Measurements from ENCODE around the gene PCSK5. TPM values are rescaled to one million over a fixed set of nuclear protein-coding genes. Genes with fewer than 3 reads are reported as not detected.

The PCSK5 gene
- total RNA-seq, 1 experiment from 2014 or later = 7.5 TPM

DNA sequence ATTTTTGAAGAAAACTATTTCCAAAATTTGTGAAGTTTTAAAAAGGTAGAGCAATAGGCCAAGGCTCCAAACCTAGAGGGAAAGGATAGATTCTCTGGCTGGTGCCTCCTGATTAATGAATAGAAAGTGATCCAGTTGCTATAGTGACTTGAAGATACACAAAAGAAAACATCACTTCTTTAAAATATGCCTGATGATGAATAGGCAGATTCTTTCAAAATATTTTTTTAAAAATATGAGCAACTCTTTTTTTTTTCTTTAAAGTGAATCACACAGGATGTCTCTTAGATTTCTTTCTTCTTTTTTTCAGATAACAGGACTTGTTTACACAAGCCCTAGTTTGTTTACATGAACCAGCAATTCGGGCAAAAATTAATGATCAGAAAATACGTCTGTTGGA lies 379.3 kb downstream of the PCSK5 start:
- H3K27ac ChIP-seq (ENCODE audit: insufficient read length, low read depth, low read length) = no peak overlapping the region
- H3K27ac Mint-ChIP-seq = no peak overlapping the region

More for the DNA sequence above, 379.3 kb downstream of the PCSK5 start:
- no peak overlapping the region for H3K18ac ChIP-seq (ENCODE audit: insufficient read length, low read depth, low read length)
- H2BK120ac ChIP-seq (ENCODE audit: low read depth, low read length, poor library complexity, severe bottlenecking) = no peak overlapping the region
- no peaks in the 10 kb centered on the region for H3K27me3 ChIP-seq (ENCODE audit: insufficient read depth, low read length)
- no peaks in the 10 kb centered on the region for H3K4me1 ChIP-seq (ENCODE audit: insufficient read depth, low read length)
- no peak overlapping the region for H2AK5ac ChIP-seq (ENCODE audit: insufficient read length, low read length)
- Mint-ChIP-seq H3K36me3 (ENCODE audit: insufficient read depth in 1 of 3, low read depth in 3 of 3) (no peaks in the 10 kb centered on the region), H3K4me3 (no peak overlapping the region), H3K4me1 (peaks cover 3 to 5% of the 10 kb centered on the region in 2 experiments), H3K9me3 (no peaks in the 10 kb centered on the region), H3K27me3 (ENCODE audit: low read depth) (no peaks in the 10 kb centered on the region)
- H2BK5ac ChIP-seq (ENCODE audit: insufficient read length, low read length) = no peak overlapping the region
- no peak overlapping the region for H2AFZ ChIP-seq (ENCODE audit: low read length)
- no peak overlapping the region for H3K4ac ChIP-seq (ENCODE audit: low read depth, low read length)
- no peaks in the 10 kb centered on the region for H3K79me1 ChIP-seq (ENCODE audit: insufficient read depth, low read depth, low read length, poor library complexity, severe bottlenecking)
- H4K20me1 ChIP-seq (ENCODE audit: control insufficient read depth, insufficient read depth, insufficient read length) = no peaks in the 10 kb centered on the region
- DNase-seq = no peak
- no peaks in the 10 kb centered on the region for H3K9me3 ChIP-seq (ENCODE audit: control insufficient read depth, low read depth, low read length)
- no peak overlapping the region for H2BK12ac ChIP-seq (ENCODE audit: insufficient read length, low read depth, low read length)
- no peak overlapping the region for H3K4me2 ChIP-seq (ENCODE audit: insufficient read depth, insufficient read length, low read length)
- H4K8ac ChIP-seq (replicated peaks; ENCODE audit: insufficient read length, low read depth, low read length) = no peak overlapping the region
- no peaks in the 10 kb centered on the region for H3K79me2 ChIP-seq (ENCODE audit: insufficient read depth, low read length)
- no CpG with 5 or more reads among the region's 2 CpGs for WGBS (ENCODE audit: extremely low coverage, insufficient read length, low lambda C conversion rate)
- no peaks in the 10 kb centered on the region for H3K23me2 ChIP-seq (ENCODE audit: insufficient read length, low read depth, low read length, poor library complexity, severe bottlenecking)
- H3K14ac ChIP-seq (ENCODE audit: insufficient read depth, low read length) = no peak overlapping the region
- no peak overlapping the region for H4K91ac ChIP-seq (ENCODE audit: insufficient read length, low read depth, low read length)
- H3K9ac ChIP-seq (ENCODE audit: extremely low read depth, insufficient read length, low read length) = no peak overlapping the region
- H3K56ac ChIP-seq (ENCODE audit: insufficient read length, low read depth, low read length) = no peak overlapping the region
- no peak overlapping the region for H3T11ph ChIP-seq (ENCODE audit: low read length)
- H2BK15ac ChIP-seq (ENCODE audit: low read depth, low read length) = no peak overlapping the region
- TF ChIP-seq, protein P1, sequence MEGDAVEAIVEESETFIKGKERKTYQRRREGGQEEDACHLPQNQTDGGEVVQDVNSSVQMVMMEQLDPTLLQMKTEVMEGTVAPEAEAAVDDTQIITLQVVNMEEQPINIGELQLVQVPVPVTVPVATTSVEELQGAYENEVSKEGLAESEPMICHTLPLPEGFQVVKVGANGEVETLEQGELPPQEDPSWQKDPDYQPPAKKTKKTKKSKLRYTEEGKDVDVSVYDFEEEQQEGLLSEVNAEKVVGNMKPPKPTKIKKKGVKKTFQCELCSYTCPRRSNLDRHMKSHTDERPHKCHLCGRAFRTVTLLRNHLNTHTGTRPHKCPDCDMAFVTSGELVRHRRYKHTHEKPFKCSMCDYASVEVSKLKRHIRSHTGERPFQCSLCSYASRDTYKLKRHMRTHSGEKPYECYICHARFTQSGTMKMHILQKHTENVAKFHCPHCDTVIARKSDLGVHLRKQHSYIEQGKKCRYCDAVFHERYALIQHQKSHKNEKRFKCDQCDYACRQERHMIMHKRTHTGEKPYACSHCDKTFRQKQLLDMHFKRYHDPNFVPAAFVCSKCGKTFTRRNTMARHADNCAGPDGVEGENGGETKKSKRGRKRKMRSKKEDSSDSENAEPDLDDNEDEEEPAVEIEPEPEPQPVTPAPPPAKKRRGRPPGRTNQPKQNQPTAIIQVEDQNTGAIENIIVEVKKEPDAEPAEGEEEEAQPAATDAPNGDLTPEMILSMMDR (conservative IDR thresholded peaks at IDR 0.05) = no peak
- H3K23ac ChIP-seq (ENCODE audit: insufficient read length, low read depth, low read length) = no peak overlapping the region
- H4K5ac ChIP-seq (ENCODE audit: insufficient read length, low read depth, low read length) = no peak overlapping the region
- H2BK20ac ChIP-seq (ENCODE audit: low read depth, low read length, poor library complexity, severe bottlenecking) = no peak overlapping the region

All from H9 (cell line).